ENCODE measurements around the gene RSPRY1.

RSPRY1 gene

DNA sequence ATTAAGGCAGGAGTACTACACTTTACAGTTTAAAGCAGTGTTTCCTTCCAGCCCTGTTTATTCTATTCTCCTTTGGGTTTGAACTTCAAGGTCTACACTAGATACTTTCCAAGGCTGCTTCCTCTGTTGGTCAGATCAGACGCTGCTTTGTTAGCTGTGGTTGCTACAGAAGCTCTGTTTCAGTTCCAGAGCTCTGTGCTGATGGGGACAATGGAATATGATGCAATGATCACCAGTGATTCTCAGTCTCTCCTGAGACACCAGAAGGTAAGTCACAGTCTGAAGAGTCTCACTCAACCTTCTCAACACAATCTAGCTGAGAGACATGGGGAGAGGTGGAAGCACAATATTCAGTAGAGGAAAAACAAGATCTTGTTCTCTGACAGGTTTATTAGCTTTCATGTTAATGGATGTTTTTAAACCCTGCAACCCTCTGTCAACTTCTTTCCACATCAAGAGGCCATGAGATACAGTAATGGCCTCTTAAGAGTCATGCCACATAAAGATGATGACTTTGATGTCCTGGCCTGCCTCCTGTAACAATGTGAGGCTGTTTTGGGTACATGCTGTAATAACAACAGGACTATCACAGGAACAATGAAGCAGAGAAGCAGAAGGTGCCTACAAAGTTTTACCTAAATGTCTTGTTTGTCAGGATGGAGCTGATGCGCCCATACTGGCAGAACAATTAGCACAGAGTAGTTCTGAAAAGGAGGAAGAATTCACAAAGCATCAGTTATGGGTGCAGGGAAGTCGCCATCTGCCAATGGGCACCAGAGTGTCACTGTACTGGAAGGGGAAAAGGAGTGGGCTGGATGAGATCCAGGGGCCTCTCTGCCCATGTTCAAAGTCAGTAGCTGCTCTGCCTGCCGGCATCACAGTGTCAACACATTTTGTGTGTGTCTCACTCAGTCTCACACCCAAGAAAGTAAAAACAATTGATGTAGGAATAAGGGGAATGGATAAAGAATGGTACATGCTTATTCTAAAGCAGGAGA is 33.7 kb upstream of the RSPRY1 start:
- DNase-seq = no peak

DNA sequence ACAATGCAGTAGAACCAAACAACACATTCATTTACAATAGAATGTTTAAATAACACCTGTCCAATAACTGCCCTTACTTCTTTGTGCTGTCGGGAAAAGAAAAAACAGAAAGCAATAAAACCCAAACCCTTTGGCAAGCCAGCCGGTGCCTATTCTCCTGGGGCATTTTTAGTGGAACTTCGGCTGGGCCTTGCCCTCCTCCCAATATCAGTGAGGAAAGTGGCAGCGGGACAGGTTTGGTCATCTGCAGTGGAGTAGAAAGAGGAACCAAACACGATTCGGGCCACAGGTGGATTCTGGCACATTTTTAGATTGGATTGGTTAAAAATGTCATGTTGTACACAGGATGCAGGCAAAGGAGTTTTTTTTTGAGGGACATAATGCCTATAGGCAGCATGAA is 32.3 kb upstream of the RSPRY1 start:
- DNase-seq = no peak

DNA sequence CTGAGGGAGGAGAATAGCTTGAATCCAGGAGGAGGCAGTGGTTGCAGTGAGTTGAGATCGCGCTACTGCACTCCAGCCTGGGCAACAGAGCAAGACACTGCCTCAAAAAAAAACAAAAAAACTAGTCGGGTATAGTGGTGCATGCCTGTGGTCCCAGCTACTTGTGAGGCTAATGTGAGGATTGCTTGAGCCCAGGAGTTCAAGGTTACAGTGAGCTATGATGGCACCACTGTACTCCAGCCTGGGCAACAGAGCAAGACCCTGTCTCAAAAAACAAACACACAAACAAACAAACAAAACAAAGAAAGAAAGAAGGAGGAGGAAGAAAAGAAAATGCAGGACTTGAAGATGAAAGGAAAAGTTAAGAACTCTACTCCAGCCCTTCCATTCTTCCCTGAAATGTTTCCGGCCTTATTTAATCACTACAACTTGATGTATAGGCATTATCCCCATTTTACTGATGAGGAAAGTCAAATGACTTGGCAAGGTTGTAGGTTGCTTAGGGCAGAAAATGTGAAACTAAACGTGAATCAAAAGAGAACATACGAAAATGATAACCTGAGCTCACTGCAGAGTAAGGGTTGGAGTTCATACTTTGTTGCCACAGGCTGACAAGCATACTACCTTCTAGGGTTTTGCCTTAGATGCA is 30.3 kb upstream of the RSPRY1 start:
- DNase-seq = no peak

DNA sequence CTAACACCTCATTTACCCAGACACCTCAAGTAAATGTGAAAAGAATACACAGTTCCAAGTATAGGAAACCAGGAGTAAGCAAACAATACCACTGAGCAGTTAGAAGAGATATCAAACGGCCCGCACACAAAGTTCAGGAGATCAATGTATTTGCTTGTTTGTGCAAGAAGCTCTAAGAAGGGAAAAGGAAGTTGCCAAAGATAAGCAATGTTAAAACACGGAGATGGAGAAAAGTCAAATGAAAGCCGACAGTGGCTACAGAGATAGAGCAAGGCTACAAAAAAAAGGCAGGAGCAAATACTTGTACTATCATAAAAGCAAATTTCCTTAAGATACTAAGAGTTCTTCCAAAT is 29.8 kb upstream of the RSPRY1 start:
- DNase-seq = no peak

DNA sequence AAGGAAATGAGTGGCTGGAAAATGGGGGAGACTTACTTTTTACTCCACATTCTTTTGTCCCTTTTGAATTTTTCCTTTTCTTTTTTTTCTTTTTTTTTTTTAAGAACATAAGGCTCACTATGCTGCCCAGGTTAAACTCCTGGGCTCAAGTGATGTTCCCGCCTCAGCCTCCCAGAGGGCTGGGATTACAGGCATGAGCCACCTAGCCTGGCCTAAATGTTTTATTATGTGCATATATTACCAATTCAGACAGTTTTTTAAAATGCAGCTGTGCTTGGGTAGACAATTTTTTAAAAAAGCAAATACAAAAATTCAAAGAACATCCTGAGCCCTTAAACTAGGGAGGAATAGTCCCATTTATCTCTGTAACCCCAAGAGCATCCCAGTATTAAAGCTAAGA is 28.6 kb upstream of the RSPRY1 start:
- no peak for DNase-seq

DNA sequence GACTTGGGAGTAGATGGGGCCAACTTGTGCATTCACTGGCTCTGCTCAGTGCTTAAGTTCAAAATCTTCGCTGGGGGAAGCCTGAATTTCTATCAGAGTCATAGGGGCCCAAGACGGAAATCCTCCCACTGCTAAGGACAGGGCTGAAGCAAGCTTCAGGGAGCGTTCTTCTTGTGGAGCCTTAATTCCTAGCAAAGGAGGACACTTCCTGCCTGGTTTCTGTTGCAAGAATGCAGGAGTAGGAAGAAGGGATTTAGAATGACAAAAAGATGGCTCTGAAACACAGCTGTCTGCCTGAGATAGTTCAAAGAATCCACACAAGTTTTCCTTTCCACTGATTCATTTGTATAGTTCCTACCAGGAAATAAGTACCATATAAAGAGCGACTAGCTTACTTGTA is 26.7 kb upstream of the RSPRY1 start:
- DNase-seq = no peak

DNA sequence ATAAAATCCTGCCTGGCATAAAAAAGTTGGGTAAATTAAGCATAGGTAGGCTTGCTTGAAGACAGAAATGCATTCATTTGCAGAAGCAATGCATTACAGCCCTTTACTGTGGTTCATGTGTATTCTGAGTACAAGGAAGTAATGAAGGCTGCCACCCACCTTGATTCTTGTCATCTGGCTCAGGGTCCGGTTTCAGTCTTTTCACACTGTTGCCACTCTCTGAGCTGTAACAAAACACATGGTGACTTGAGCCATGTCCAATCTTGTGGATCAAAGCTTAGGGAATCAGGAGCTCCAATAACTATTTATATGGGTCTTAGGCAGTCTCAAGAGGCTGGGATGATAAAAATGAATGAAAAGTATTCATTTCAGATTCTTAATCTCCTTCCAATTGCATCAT is 22.3 kb upstream of the RSPRY1 start:
- no peak for DNase-seq

DNA sequence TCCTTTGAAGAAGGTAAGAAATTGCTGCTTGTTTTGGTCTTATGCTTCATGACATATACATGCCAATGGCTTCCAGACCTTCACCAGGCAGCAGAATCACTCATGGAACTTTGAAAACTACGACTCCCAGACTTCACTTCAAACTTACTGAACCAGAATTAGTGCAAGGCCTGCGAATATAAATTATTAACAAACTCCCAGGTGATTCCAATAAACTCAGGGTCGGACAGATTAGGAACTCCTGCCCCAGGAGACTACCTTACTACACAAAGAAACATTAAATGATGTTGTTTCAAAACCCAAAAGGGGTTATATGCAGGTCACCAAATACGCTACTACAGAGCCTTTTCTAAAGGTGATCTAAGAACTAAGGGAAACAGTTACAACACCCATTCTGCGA is 20.6 kb upstream of the RSPRY1 start:
- no peak for DNase-seq

DNA sequence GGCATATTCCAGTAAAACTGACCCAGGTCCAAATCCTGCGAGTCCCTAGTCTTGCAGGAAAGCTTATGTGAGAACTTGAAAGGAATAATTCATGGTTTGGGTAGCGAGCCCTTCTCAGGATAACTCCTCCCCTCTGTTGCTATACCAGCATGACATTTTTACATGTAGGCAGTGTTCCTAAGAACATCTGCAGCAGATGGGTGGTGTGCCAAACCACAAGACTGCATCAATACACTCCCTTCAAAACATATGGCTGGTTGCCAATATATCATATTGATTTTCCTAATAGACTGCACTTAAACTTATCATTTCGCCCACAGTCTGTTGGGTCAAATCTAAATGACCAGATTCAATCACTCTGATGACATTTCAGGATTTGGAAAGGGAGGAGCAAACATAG is 20.2 kb upstream of the RSPRY1 start:
- no peak for DNase-seq

DNA sequence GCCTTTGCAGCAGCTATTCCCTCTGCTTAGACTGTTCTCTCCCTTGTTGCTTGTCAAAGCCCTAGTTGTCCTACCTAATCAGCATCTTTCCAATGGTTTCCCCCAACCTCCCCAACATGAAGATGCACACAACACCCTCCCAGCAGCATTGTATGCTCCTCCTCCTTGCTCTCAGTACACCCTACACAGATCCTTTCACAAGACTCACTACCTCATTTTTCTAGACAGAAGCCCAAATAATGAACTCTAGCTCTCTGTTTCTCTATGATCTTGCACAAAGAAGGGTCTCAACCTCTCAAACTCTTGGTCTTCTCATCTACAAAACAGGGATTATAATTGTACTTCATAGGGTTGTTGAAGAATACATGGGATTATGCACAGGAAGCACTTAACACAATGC is 19.7 kb upstream of the RSPRY1 start:
- DNase-seq = no peak

DNA sequence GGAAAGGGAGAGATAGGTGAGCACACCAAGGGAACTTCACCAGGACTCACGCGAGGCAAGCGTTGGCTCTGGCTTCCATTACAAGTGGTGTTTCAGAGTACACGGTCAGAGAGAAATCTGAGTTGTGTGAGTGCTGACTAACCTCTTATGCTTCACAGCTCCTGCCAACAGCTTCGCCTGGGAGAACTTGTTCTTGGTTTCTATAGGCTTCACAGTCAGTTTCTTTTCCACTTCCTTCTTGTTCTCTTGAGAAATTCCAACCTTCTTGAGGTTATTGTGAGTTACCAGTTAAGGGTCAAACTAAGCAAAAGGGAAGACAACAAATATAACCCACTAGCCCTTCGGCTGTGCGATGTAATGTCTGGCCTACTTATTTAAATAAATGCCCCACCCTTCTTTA is 19.2 kb upstream of the RSPRY1 start:
- no peak for DNase-seq

DNA sequence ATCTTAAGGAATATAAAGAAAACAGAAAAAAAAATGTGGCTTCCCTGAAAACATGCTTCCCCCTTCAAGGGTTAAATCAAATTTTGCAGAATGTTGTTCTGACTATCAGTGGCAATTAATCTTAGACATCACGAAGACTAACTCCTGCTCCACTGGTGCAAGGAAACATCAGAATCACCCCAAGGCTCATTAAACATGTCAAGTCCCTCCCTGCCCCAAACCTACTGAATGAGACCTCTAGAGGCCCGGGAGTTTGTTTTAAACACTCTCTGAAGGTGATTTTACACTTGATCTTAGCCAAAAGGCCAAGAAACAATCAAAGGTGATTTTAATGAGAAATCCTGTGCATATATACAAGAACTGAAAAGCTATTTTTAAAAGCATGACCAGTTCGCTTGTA is 18.6 kb upstream of the RSPRY1 start:
- DNase-seq = no peak

DNA sequence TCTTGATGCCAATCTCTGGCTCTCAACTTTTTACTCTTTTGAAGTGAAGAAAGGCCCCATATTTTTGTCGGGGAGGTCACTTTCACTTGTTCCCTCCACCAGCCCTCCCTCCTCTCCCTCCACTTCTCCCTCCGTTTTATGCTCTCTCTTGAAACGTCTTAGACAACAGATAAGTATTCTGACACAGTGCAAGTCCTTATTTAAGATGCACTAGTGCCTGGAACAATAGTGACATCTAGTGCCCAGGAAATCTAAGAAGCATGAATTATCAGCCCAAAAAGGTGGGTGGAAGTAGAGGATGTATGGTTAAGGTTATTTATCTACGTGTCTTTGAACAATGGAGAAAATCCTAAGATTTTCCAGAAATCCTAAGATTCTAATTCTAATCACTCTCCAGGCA is 18.2 kb upstream of the RSPRY1 start:
- peak; percentile 80 for DNase-seq

DNA sequence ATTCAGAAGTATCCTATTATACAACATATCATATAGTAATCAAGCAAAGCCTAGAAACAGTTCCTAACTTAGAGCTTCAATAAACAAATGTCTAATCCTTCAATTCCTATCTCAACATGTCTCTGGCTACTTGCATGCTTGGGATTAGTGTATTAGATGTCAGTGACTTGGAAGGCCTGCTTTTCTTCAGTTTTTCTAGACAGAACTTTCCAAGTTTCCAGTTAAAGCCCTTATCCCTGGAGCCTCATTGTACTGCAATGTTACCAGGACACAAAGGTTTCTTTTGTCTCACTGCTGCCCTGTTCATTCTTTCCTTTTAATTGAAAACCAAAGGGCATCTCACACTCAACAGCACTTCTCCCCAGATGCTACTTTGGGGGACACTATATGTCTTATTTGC is 16.8 kb upstream of the RSPRY1 start:
- no peak for DNase-seq

DNA sequence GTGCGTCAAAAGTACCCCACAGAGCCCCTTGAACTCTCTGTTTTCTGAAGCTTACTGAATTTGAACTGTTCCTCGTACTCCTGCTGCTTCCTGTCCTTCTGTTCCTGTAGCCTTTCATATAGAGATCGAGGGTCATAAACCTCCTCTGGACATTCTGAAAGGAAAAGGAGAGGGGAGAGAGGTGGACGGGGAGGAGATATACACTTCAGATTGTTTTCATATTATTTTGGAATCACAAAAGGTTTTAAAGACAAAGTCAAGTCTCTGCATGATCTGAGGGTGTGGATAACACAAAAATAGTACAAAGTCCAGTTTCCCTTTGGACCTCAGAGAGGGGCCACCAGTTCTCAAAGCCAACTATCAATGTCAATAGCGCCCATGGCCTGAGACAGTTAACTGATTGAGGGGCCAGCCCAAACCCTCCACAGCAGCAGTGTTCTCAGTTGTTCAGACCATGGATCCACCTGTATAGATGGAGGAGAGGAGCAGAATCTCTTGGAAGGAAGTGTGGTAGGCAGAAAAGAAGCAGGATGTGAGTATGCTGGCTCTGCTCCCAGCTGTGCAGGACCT is 13.3 kb upstream of the RSPRY1 start:
- no peak for DNase-seq

DNA sequence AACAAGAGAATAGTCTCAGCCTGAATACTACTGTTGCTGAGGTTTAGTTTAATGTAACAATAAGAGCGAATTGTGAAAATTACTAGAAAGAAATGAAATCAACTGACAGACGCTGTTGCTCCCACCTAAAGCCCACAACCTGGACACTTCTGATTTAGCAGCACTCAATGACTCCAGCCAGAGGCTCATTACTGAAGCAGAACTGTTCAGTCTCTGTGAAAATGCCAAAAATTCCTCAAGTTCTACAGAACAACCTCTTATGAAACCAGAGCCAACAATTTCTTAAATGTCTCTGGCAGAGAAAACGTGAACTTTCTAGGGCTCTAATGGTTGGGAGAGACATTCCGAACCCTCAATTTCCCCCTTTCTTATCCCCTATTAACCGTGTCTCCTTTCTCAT is 10.2 kb upstream of the RSPRY1 start:
- no peak for DNase-seq

DNA sequence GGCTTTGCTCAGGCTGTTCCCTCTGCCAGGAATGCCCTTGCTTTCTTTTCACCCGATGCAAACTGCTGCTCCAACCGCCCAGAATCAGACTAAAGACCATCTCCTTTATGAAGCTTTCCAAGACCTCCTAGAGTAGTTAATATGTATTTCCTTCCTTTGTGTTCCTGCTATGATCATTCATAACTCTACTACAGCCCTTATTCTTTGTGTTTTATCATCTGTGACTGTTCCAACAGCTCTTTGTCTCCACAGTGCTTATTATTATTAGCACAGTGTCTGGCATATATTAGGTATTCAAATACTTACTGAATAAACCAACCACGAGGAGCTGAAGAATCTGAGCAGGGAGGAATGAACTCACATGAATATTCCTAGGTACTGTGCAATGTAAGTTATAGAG is 7.9 kb upstream of the RSPRY1 start:
- DNase-seq = no peak

DNA sequence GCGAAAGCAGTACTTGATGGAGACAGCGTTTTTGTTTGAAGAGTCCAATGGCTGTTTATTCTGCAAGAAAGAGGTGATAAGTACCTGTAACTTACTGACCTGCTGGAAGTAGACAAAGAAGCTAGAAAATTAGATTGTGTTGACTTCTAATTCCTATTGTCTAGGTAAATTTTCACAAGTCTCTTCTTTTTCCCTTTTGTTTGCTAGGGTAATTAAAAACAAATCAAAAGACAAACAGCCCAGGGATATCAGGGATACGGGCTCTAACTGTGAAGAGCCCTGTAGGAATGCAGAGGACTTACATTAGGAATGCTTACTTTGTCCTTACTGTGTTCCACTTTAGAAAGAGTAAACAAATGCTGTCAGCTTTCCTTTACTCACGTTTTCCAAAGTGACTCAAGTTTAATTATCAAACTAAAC is 7.3 kb upstream of the RSPRY1 start:
- no peak for DNase-seq

DNA sequence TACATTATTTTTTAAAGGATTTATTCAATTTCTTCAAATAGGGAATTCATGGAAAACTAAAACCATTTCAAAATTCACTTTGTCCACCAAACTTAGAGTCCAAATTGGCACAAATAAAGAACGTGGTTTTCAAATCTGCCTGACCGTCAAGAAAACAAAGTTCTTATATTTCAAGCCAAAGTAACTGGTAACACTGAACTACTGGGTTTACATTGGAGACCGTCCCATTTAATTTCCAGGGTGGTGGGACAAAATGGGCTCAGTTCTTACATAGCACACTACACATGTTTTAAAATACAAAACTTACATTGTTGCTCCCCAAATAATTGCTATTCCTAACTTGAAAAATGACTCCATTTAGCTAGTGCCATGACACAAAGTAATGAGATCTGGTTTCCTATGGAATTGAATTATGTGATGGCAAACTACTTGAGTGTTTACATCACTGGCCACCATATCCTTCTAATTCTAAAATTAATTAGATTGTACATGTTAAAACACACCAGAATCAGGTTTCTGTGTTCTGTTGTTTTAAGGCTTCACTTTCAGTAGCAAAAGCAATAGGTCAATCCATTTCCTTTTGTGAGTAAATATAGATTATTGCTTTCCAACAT is 6.8 kb upstream of the RSPRY1 start:
- DNase-seq = no peak

DNA sequence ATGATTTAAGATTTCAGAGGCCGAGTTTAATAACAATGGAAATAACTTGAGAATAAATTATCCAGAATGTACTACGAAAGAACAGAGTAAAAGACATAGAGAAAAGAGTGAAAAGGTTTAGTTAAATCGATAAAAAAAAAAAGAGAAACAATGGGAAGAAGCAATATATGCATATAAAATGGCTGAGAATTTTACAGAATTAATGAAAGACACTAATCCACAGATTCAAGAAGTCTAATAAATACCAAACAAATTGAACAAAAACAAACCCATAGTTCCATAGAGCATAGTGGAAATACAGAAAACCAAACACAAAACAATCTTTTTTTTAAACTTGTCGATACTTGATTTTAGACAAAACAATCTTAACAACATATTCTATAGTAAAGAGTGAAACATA is 2.0 kb upstream of the RSPRY1 start:
- no peak for DNase-seq

DNA sequence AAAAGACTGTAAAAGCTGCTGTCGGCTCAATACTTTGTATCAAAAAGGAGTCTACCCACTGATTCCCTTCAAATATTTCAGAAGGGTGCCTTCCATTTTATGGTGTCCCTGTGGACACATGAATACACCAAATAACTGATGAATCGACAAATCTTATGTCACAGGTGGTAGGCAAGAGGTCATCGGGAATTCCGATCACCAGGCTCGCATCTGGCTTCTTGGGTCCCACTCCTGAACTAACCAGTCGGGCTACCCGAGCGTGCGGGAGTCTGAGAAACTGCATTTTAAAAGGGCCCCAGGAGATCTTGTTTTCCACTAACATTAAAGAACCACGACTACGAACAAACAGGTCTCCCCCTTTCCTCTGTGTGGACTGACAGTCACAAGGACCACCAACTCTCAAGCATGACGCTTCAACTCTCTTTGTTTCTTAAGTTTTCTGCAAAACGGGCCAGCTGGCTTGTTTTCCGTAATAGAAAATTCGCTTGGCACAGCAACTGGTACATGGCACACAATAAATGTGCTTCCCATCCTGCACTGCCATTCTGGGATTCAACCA is 1.2 kb upstream of the RSPRY1 start:
- no peak for DNase-seq

DNA sequence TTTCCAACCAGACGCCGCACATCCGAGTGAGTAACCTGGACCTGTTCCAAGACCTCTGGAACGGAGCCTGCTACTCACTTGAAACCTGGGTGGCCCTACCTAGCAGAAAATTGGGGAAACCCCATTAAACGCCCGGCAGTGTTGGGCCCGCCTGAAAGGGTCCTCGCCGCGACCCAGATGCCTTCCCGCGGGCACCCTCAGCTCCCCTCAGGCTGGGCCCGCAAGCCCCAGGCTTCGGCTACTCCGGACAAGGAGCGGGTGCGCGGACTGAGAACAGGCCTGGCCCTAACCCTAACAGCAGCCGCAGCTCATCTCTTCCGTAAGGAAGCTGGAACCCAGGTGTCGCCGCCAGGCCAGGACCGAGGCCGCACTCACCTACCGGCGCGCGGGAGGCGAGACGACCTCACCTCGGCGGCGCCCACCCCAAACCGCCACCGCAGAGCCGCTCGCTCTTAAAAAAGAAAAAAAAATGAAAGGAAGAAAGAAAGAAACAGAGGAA is 634 bp upstream of the RSPRY1 start:
- peak; percentile 57 for DNase-seq

All from CD4-positive, alpha-beta T cell treated with Interleukin-17A for 1 hour (primary cell).